HG02763 (cell line): Measurements from ENCODE around the gene FKBP5.
"Not testable (repeated sequence)": the region's sequence is repeated elsewhere in the genome, so short reads cannot be mapped to it uniquely, and the experiment has no call there.

Experiments
- ATAC-seq: cut with Tn5 transposase; IDR thresholded peaks from one replicate; pipeline ENCODE4 v1.9.1; 2021; ENCODE audit warnings: mild to moderate bottlenecking, moderate library complexity; ENCODE audit not compliant: unreplicated experiment

FKBP5 gene

GRCh38 chr6:35624341-35625070, 64.2 kb downstream of the FKBP5 start:
- ATAC-seq, result no peak

- ATAC-seq, result no peak
These were observed 66.4 kb downstream of the FKBP5 start for GRCh38 chr6:35622283-35622682.

- ATAC-seq, result no peak
These were observed 68.0 kb downstream of the FKBP5 start for GRCh38 chr6:35620706-35621105.

GRCh38 chr6:35613762-35614161, 75.0 kb downstream of the FKBP5 start:
- no peak for ATAC-seq

- ATAC-seq, result no peak
These were observed 77.5 kb downstream of the FKBP5 start for GRCh38 chr6:35611240-35611639.

GRCh38 chr6:35610830-35611229, 77.9 kb downstream of the FKBP5 start:
- ATAC-seq, result no peak

- no peak for ATAC-seq
These were observed 79.1 kb downstream of the FKBP5 start for GRCh38 chr6:35609588-35609987.

- no peak for ATAC-seq
These were observed 81.0 kb downstream of the FKBP5 start for GRCh38 chr6:35607517-35608233.

GRCh38 chr6:35605600-35605999, 83.1 kb downstream of the FKBP5 start:
- ATAC-seq, result no peak

- no peak for ATAC-seq
These were observed 85.2 kb downstream of the FKBP5 start for GRCh38 chr6:35603326-35604202.

- ATAC-seq, result no peak
These were observed 86.4 kb downstream of the FKBP5 start for GRCh38 chr6:35602133-35602946.

- ATAC-seq, result no peak
These were observed 87.2 kb downstream of the FKBP5 start for GRCh38 chr6:35601331-35602132.

- no peak for ATAC-seq
These were observed 88.0 kb downstream of the FKBP5 start for GRCh38 chr6:35600659-35601125.

GRCh38 chr6:35599761-35600658, 88.7 kb downstream of the FKBP5 start:
- ATAC-seq, result no peak

- ATAC-seq, result not testable (repeated sequence)
These were observed 90.1 kb downstream of the FKBP5 start for GRCh38 chr6:35598621-35599020.

GRCh38 chr6:35596448-35597442, 92.0 kb downstream of the FKBP5 start:
- no peak for ATAC-seq

GRCh38 chr6:35594503-35595186, 94.1 kb downstream of the FKBP5 start:
- no peak for ATAC-seq
